ENCODE data around the gene MAML3.

DNA sequence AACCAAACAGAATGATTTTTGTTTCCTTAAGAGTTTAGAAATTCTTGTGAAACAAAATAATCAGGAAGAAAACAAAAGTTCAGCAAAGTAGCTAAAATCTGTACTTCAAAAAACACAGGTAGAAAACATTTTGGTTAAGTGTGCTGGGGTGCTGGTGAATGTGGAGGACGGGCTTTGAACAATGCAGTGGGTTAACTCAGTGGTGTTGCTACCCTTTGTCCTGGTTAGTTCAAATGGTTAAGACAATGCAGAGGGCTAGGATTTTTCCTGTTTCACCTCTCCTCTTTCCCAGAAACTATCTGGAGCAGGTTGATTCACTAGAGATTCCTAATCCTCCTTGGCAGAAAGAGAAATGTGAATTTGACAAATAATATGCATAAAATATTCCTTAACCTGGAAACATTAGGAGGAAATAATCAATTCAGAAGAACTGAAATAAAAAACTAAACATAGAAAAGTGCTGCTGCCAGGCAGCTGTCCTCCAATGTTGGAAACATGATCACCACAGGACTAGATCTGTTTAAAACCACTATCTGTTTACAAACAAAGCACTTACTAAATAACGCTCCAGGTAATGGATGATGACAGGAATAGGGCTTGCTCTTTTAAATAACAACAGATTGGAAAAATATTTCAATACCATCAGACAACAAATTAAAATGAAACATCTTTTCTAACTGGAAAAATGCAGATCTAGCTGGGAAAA lies 148.9 kb downstream of the MAML3 start:
- TF ChIP-seq, protein P1, sequence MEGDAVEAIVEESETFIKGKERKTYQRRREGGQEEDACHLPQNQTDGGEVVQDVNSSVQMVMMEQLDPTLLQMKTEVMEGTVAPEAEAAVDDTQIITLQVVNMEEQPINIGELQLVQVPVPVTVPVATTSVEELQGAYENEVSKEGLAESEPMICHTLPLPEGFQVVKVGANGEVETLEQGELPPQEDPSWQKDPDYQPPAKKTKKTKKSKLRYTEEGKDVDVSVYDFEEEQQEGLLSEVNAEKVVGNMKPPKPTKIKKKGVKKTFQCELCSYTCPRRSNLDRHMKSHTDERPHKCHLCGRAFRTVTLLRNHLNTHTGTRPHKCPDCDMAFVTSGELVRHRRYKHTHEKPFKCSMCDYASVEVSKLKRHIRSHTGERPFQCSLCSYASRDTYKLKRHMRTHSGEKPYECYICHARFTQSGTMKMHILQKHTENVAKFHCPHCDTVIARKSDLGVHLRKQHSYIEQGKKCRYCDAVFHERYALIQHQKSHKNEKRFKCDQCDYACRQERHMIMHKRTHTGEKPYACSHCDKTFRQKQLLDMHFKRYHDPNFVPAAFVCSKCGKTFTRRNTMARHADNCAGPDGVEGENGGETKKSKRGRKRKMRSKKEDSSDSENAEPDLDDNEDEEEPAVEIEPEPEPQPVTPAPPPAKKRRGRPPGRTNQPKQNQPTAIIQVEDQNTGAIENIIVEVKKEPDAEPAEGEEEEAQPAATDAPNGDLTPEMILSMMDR (conservative IDR thresholded peaks at IDR 0.05; ENCODE audit: low read depth in 2 of 2): no peak
- no peak for TF ChIP-seq POLR2AphosphoS5 (IDR thresholded peaks at IDR 0.05; ENCODE audit: low read depth)
- no peak for TF ChIP-seq EZH2phosphoT487 (IDR thresholded peaks at IDR 0.05; ENCODE audit: unreplicated experiment)
- TF ChIP-seq EZH2 (IDR thresholded peaks at IDR 0.05; ENCODE audit: low read depth, unreplicated experiment): no peak
- TF ChIP-seq, protein P2, sequence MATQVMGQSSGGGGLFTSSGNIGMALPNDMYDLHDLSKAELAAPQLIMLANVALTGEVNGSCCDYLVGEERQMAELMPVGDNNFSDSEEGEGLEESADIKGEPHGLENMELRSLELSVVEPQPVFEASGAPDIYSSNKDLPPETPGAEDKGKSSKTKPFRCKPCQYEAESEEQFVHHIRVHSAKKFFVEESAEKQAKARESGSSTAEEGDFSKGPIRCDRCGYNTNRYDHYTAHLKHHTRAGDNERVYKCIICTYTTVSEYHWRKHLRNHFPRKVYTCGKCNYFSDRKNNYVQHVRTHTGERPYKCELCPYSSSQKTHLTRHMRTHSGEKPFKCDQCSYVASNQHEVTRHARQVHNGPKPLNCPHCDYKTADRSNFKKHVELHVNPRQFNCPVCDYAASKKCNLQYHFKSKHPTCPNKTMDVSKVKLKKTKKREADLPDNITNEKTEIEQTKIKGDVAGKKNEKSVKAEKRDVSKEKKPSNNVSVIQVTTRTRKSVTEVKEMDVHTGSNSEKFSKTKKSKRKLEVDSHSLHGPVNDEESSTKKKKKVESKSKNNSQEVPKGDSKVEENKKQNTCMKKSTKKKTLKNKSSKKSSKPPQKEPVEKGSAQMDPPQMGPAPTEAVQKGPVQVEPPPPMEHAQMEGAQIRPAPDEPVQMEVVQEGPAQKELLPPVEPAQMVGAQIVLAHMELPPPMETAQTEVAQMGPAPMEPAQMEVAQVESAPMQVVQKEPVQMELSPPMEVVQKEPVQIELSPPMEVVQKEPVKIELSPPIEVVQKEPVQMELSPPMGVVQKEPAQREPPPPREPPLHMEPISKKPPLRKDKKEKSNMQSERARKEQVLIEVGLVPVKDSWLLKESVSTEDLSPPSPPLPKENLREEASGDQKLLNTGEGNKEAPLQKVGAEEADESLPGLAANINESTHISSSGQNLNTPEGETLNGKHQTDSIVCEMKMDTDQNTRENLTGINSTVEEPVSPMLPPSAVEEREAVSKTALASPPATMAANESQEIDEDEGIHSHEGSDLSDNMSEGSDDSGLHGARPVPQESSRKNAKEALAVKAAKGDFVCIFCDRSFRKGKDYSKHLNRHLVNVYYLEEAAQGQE (IDR thresholded peaks at IDR 0.05; ENCODE audit: unreplicated experiment): no peak
- TF ChIP-seq STAT1 (IDR thresholded peaks at IDR 0.05; ENCODE audit: unreplicated experiment): no peak
- no peak for TF ChIP-seq JUNB (IDR thresholded peaks at IDR 0.05; ENCODE audit: unreplicated experiment)
- TF ChIP-seq, protein P3, sequence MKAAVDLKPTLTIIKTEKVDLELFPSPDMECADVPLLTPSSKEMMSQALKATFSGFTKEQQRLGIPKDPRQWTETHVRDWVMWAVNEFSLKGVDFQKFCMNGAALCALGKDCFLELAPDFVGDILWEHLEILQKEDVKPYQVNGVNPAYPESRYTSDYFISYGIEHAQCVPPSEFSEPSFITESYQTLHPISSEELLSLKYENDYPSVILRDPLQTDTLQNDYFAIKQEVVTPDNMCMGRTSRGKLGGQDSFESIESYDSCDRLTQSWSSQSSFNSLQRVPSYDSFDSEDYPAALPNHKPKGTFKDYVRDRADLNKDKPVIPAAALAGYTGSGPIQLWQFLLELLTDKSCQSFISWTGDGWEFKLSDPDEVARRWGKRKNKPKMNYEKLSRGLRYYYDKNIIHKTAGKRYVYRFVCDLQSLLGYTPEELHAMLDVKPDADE (IDR thresholded peaks at IDR 0.05): no peak
- TF ChIP-seq, protein P4, sequence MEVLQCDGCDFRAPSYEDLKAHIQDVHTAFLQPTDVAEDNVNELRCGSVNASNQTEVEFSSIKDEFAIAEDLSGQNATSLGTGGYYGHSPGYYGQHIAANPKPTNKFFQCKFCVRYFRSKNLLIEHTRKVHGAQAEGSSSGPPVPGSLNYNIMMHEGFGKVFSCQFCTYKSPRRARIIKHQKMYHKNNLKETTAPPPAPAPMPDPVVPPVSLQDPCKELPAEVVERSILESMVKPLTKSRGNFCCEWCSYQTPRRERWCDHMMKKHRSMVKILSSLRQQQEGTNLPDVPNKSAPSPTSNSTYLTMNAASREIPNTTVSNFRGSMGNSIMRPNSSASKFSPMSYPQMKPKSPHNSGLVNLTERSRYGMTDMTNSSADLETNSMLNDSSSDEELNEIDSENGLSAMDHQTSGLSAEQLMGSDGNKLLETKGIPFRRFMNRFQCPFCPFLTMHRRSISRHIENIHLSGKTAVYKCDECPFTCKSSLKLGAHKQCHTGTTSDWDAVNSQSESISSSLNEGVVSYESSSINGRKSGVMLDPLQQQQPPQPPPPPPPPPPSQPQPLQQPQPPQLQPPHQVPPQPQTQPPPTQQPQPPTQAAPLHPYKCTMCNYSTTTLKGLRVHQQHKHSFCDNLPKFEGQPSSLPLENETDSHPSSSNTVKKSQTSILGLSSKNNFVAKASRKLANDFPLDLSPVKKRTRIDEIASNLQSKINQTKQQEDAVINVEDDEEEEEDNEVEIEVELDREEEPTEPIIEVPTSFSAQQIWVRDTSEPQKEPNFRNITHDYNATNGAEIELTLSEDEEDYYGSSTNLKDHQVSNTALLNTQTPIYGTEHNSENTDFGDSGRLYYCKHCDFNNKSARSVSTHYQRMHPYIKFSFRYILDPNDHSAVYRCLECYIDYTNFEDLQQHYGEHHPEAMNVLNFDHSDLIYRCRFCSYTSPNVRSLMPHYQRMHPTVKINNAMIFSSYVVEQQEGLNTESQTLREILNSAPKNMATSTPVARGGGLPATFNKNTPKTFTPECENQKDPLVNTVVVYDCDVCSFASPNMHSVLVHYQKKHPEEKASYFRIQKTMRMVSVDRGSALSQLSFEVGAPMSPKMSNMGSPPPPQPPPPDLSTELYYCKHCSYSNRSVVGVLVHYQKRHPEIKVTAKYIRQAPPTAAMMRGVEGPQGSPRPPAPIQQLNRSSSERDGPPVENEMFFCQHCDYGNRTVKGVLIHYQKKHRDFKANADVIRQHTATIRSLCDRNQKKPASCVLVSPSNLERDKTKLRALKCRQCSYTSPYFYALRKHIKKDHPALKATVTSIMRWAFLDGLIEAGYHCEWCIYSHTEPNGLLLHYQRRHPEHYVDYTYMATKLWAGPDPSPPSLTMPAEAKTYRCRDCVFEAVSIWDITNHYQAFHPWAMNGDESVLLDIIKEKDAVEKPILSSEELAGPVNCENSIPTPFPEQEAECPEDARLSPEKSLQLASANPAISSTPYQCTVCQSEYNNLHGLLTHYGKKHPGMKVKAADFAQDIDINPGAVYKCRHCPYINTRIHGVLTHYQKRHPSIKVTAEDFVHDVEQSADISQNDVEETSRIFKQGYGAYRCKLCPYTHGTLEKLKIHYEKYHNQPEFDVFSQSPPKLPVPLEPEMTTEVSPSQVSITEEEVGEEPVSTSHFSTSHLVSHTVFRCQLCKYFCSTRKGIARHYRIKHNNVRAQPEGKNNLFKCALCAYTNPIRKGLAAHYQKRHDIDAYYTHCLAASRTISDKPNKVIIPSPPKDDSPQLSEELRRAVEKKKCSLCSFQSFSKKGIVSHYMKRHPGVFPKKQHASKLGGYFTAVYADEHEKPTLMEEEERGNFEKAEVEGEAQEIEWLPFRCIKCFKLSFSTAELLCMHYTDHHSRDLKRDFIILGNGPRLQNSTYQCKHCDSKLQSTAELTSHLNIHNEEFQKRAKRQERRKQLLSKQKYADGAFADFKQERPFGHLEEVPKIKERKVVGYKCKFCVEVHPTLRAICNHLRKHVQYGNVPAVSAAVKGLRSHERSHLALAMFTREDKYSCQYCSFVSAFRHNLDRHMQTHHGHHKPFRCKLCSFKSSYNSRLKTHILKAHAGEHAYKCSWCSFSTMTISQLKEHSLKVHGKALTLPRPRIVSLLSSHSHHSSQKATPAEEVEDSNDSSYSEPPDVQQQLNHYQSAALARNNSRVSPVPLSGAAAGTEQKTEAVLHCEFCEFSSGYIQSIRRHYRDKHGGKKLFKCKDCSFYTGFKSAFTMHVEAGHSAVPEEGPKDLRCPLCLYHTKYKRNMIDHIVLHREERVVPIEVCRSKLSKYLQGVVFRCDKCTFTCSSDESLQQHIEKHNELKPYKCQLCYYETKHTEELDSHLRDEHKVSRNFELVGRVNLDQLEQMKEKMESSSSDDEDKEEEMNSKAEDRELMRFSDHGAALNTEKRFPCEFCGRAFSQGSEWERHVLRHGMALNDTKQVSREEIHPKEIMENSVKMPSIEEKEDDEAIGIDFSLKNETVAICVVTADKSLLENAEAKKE (CRISPR knock-in tag; IDR thresholded peaks at IDR 0.05): no peak
- TF ChIP-seq CREB1 (CRISPR knock-in tag; IDR thresholded peaks at IDR 0.05; ENCODE audit: low read depth): no peak
- TF ChIP-seq ZNF331 (CRISPR knock-in tag; IDR thresholded peaks at IDR 0.05; ENCODE audit: low read depth): no peak
